ENCODE measurements around the gene UNG. TPM values are rescaled to one million over a fixed set of nuclear protein-coding genes. Genes with fewer than 3 reads are reported as not detected.
"Not testable (repeated sequence)": the region's sequence is repeated elsewhere in the genome, so short reads cannot be mapped to it uniquely, and the experiment has no call there.

The UNG gene
- total and polyA plus RNA-seq, 12 donors: 14.2 to 37.3 (median 27.3) TPM

DNA sequence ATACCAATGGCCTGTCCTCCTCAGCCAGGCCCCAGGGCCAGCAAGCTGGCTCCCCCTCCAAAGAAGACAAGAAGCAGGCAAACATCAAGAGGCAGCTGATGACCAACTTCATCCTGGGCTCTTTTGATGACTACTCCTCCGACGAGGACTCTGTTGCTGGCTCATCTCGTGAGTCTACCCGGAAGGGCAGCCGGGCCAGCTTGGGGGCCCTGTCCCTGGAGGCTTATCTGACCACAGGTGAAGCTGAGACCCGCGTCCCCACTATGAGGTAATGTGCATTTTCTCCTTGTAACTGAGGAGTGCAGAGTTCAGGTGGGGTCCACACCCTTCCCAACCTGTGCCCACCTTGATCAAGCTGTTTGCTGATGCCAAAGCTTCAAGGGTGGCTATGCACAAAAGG is 42.4 kb downstream of the UNG start:
- peak in 4 of 8 donors; percentile 3 to 29 (median 26) for ATAC-seq
- H3K9me3 ChIP-seq: peaks cover 0 to 9% (median 0%) of the 10 kb centered on the region in 11 donors
- H3K36me3 ChIP-seq: peaks cover 0 to 43% (median 0%) of the 10 kb centered on the region in 9 donors
- H3K27me3 ChIP-seq: no peaks in the 10 kb centered on the region
- WGBS, 2 donors: 69 to 73% methylated on average over 7 of the region's 7 CpGs
- DNase-seq: no peak
- peak overlapping the region in 7 of 10 donors; percentile 32 to 63 (median 42) for H3K27ac ChIP-seq
- intact Hi-C loops (cut with DNase I): no loop called here
- TF ChIP-seq CTCF (IDR thresholded peaks at IDR 0.05): no peak
- H3K4me3 ChIP-seq: no peak overlapping the region
- peaks cover 0 to 72% (median 34%) of the 10 kb centered on the region in 9 donors for H3K4me1 ChIP-seq

DNA sequence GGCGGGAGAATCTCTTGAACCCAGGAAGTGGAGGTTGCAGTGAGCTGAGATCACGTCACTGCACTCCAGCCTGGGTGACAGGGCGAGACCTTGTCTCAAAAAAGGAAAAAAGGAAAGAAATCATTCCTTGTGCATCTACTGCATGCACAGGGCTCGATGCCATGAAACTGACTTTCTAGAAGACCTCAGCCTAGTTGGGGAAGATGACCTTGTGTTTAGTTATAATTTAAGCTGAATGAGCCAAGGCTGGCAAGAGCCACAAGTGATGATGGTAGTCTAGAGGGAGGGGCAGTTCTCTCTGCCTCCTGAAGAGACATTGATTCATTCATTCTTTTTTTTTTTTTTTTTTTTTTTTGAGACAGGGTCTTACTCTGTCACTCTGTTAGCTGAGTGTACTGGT is 43.2 kb downstream of the UNG start:
- H3K4me1 ChIP-seq: peaks cover 0 to 75% (median 34%) of the 10 kb centered on the region in 9 donors
- peak in 1 of 8 donors; percentile 39 for ATAC-seq
- 84 to 85% methylated on average over 4 of the region's 4 CpGs for WGBS, 2 donors
- peaks cover 0 to 9% (median 0%) of the 10 kb centered on the region in 11 donors for H3K9me3 ChIP-seq
- intact Hi-C loops (cut with DNase I): no loop called here
- no peaks in the 10 kb centered on the region for H3K27me3 ChIP-seq
- no peak for TF ChIP-seq CTCF (IDR thresholded peaks at IDR 0.05)
- H3K4me3 ChIP-seq: no peak overlapping the region
- H3K27ac ChIP-seq: peak overlapping the region in 3 of 10 donors; percentile 32 to 58 (median 58)
- H3K36me3 ChIP-seq: peaks cover 0 to 43% (median 0%) of the 10 kb centered on the region in 9 donors
- DNase-seq: no peak

- WGBS, 2 donors: 55% methylated on average over 4 of the region's 4 CpGs
- no peak overlapping the region for H3K4me3 ChIP-seq
- DNase-seq (no peak), ATAC-seq (no peak)
- H3K4me1 ChIP-seq: peaks cover 2 to 81% (median 43%) of the 10 kb centered on the region in 9 donors
- peaks cover 0 to 50% (median 0%) of the 10 kb centered on the region in 9 donors for H3K36me3 ChIP-seq
- intact Hi-C loops (cut with DNase I): no loop called here
- no peak overlapping the region for H3K27ac ChIP-seq
- no peaks in the 10 kb centered on the region for H3K27me3 ChIP-seq
- no peak for TF ChIP-seq CTCF (IDR thresholded peaks at IDR 0.05)
- H3K9me3 ChIP-seq: no peaks in the 10 kb centered on the region
Measured at GRCh38 chr12:109144224-109144623, 46.8 kb downstream of the UNG start.

DNA sequence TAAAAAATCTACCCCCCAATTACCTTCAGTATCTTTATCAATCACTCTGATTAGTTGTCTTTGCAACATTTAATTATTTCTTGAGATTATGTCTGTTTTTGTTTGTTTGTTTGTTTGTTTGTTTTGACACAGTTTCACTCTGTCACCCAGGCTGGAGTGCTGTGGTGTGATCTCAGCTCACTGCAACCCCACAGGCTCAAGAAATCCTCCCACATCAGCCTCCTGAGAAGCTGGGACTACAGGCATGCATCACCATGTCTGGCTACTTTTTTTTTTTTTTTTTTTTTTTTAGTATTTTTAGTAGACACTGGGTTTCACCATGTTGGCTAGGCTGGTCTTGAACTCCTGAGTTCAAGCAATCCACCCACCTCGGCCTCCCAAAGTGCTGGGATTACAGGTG is 49.7 kb downstream of the UNG start:
- intact Hi-C loops (cut with DNase I); H3K4me3 ChIP-seq; ATAC-seq; H3K27me3 ChIP-seq; DNase-seq; H3K9me3 ChIP-seq: not testable (repeated sequence)
- 93 to 100% methylated on average over 1 of the region's 1 CpG for WGBS, 2 donors
- Histone ChIP-seq H3K36me3 (peaks cover 0 to 30% (median 0%) of the 10 kb centered on the region in 9 donors), H3K4me1 (peaks cover 2 to 68% (median 39%) of the 10 kb centered on the region in 9 donors), H3K27ac (peak overlapping the region in 1 of 10 donors; percentile 45)

DNA sequence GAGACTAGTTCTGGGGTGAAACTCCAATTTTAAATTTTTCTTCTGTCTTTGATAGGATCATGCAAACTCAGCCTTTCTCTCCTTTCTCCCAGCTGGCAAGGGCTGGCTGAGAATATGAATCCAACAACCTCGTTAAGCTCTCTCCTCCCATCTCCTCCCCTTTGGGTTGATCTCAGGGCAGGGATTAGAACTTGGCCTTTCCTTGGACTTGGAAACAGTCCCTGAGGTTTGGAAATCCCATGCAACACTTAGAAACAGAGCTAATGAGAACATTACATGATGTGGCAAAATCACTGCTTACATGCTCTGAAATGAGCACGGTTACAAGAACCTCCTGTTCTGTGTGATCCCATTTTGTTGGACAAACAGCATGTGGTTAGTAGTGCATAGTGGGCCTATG is 50.6 kb downstream of the UNG start:
- WGBS, 2 donors: 15 to 20% methylated on average over 2 of the region's 2 CpGs
- intact Hi-C loops (cut with DNase I): no loop called here
- ATAC-seq (peak; percentile 68 to 95 (median 78)), DNase-seq (peak in 1 of 2 donors; percentile 55)
- no peak for TF ChIP-seq CTCF (IDR thresholded peaks at IDR 0.05)
- Histone ChIP-seq H3K9me3 (no peaks in the 10 kb centered on the region), H3K27ac (peak overlapping the region; percentile 1 to 56 (median 47)), H3K27me3 (no peaks in the 10 kb centered on the region), H3K4me1 (peaks cover 2 to 60% (median 36%) of the 10 kb centered on the region in 9 donors), H3K4me3 (no peak overlapping the region), H3K36me3 (peaks cover 0 to 24% (median 0%) of the 10 kb centered on the region in 9 donors)
